HG03025 (cell line): ENCODE measurements around the gene NMRK1.

Experiments
- ATAC-seq: cut with Tn5 transposase; IDR thresholded peaks from one replicate; pipeline ENCODE4 v1.9.1; 2021; ENCODE audit warnings: mild to moderate bottlenecking, moderate library complexity; ENCODE audit not compliant: unreplicated experiment, low FRiP score

The NMRK1 gene

GRCh38 chr9:75087824-75088645 lies at the start of gene NMRK1, which contains the start of gene OSTF1:
Gene NMRK1 (minus strand): TSS chr9:75088155. CDS start chr9:75083115, 5,040 bp downstream.
Gene OSTF1 (plus strand): TSS chr9:75088514. CDS start chr9:75088693, 179 bp downstream.
- ATAC-seq, result peak; percentile 90

DNA sequence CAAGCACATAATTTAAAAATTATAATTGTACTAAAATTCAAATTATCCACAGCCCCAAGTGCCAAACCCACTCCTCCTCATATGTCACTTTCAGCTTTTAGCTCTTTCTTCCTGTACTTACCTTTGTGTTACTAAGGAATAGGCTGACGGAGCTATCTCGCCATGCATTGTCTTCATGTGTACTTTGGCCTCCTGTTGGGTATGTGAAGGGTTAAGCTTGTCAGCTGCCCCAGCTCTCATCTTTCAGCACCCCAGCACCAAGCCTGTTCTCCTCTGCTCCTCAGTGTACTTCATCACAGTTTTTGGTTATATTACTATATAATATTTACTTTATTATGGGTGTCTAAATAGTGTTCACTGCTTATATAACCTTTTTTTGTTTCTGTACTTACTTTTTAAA lies 46.5 kb upstream of the NMRK1 start:
- ATAC-seq, result no peak

DNA sequence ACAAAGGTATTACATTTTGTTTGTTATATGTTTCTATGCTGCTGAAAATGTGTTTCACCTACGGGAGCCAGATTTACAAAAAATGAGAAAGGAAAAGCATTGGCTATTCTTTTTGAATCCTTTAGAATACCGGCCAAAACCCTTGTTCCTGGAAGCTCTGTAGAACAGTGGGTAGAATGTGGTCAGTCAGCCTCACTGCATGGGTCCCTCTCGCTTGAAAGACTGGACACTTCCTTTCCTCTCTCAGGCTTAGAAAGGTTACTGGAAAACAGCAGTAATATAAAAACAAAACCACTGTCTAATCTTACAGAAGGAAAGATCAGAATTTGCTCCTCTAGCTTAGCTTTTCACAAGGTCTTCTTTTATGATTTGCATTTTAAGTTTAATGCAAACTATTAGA lies 45.4 kb upstream of the NMRK1 start:
- ATAC-seq, result no peak

- ATAC-seq, result no peak
Observed at GRCh38 chr9:75132244-75132643, 44.3 kb upstream of the NMRK1 start.

- no peak for ATAC-seq
Observed at GRCh38 chr9:75131700-75132099, 43.7 kb upstream of the NMRK1 start.

DNA sequence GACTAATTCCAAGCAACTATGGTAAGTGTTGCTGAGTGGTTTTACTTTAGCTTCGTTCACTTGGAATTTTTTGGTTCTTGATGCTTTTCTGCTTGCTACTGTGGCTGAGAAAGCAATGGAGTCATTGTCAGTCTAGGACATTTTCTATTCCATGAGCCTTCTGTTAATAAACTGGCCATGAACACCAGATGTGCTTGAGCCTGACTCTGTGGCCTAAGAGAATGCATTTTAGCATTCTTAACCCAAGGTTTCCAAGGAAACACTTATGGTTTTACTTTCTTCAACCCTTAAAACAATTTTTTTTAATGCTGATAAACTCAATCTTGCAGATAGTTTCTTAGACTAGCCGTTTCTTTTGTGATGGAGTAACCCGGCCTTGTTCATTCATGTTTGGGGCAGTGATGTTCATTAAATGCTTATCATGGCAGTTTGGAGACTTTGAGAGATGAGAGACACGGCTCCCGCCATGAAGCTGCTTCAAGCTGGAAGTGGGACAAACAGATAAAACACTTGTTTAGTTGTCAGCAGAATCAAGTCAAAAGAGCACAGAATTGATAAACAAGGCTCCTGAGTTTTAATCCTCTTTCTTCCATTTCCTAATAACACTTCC lies 42.8 kb upstream of the NMRK1 start:
- ATAC-seq, result no peak

DNA sequence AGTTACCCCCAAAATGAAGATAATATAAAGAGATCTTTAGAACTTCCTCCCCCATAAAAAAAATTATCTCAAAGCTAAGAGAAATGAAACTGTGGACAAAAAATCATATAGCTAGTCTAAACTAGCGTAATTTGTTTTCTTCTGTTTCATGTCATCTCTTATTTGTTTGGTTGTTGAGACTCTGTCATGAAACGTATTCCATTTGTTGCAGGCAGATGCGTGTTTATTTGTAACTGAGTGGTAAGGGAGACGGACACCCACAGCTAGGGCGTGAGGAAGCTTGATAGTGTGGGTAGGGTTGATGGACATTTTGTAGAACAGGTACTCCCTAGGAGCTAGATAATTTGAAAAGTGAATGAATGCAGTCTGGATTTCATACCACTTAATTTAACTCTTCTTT lies 42.2 kb upstream of the NMRK1 start:
- no peak for ATAC-seq

DNA sequence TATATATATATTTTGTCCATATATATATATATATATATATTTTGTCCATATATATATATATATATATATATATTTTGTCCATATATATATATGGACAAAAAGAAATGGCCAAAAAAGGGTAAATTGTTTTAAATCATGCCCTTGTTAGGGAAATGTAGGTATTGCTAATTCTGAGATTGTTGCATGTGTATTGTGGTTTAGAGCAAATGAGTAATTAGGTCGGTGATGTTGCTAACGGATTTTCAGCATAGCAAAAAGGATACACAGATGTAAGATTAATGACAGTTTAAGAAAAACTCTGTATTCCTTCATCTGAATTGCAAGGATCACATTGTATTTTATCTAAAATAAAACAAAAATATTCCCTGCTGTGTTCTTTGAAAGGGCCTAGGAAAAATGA lies 40.6 kb upstream of the NMRK1 start:
- ATAC-seq, result no peak

- ATAC-seq, result no peak
Observed at GRCh38 chr9:75123696-75124095, 35.7 kb upstream of the NMRK1 start.

DNA sequence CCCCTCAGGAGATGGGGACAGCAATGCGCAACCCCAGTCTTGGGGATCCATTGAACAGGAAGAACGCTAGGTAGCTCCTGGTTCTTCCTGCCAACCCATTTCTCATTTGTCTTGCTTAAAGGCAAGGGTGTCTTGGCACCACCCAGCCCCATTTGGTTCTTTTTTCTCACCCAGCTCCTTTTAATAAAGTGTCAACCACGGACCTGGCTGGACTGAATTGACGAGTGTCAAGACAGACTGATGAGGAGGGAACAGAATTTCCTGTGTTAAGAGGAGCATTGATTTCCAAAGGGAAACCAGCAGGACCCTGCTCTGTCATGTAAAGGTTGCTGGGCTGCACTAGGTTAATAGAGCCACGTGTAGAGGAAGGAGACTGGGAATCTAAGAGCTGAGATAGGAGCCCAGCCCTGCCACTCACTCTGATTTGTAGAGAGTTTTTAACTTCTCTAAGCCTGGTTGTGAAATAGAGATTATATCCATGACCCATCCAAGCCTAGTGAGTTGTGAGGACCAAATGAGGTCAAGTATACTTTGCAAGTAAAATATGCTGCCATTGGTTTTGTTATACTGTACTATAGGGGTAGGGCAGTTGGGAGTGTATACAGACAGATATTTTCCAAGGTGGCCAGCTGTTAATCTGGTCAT lies 34.1 kb upstream of the NMRK1 start:
- no peak for ATAC-seq

DNA sequence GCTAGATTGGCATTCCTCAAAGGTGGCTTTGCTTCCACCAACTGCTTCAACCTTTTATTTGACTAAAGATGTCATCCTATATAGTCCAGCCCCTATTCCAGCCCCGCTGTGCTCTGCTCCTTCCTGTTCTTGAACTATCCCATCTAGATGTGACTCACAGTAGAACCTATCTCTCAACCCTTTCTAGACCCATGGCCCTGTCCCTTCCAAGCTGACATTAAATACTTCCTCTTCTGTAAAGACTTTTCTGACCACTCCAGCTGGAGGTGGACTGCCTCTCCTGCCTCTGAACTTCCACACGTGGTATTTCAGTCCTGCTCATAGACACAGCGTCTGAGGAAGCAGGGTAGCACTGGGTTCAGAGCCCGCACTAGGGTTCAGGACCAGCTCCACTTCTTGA lies 32.7 kb upstream of the NMRK1 start:
- no peak for ATAC-seq

GRCh38 chr9:75117564-75117963 lies 29.6 kb upstream of the NMRK1 start:
- no peak for ATAC-seq

GRCh38 chr9:75116306-75116705 lies 28.4 kb upstream of the NMRK1 start:
- no peak for ATAC-seq

DNA sequence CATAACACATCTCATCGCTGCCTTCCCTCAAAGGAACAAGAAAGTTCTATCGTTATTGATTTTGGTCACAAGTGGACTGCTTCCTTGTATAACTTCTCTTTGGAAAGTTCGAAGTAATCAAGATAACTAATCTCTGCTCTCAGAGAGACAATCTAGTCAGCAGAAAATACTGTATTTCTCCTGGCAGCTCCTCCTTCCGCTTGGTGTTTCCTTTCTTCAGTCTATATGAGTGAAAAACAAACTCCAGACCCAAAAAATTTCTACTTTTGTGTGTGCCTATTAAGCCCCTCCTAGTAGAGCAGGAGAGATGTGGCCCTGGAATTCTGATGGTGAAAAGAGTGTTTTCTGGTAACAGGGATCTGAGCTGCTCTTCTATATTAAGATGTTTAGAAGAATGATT lies 24.8 kb upstream of the NMRK1 start:
- no peak for ATAC-seq

DNA sequence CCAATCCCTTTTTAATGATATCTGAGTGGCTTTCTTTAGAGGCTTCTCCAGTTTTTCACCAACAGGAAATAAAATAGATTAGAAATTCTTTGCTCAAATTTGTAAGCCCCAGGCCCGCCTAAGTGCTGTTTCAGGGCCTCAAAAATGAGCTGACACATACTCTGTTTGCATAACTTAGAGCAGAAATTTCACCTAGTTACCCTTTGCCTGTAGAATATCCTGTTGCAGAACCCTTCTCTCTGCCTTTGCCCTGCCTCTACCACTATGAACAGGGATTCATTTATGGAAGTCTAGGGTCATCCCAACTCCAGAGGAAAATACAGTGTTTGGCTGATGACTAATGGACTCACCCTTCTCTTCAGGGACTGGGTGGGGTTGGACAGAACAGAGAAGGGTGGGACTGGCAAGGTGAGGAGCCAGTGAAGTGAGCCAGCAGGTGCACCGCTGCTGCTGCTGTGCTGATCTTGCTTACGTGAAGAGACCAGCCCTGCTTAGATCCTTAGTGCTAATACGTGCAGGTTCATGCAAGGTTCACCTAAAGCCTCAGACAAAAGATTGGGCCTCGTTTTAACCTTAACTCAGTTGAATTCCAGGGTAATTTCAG lies 23.2 kb upstream of the NMRK1 start:
- no peak for ATAC-seq

- ATAC-seq, result no peak
Observed at GRCh38 chr9:75109210-75109839, 21.4 kb upstream of the NMRK1 start.

GRCh38 chr9:75108571-75108970 lies 20.6 kb upstream of the NMRK1 start:
- no peak for ATAC-seq

- ATAC-seq, result no peak
Observed at GRCh38 chr9:75106857-75107256, 18.9 kb upstream of the NMRK1 start.

GRCh38 chr9:75105841-75106240 lies 17.9 kb upstream of the NMRK1 start:
- no peak for ATAC-seq

- ATAC-seq, result no peak
Observed at GRCh38 chr9:75105019-75105540, 17.1 kb upstream of the NMRK1 start.
